H1 (cell line): Measurements from ENCODE around the gene PHEX. TPM values are rescaled to one million over a fixed set of nuclear protein-coding genes. Genes with fewer than 3 reads are reported as not detected.

Source experiments
- ASH2L ChIP-seq: fragments of 200-600, 300-600 bp; sonication (generic); IDR thresholded peaks from one replicate; pipeline ENCODE4 v1.7.1; 2017; ENCODE audit warnings: low read length
- CHD2 ChIP-seq: IDR thresholded peaks from 2 replicates; pipeline ENCODE4 v1.6.1; 2012; ENCODE audit warnings: low read length, improper control_type of control experiment
- CREB1 ChIP-seq: IDR thresholded peaks from 2 replicates; pipeline ENCODE4 v1.6.1; 2012; ENCODE audit warnings: inconsistent platforms
- GTF2F1 ChIP-seq: IDR thresholded peaks from 2 replicates; pipeline ENCODE4 v1.6.1; 2012; ENCODE audit warnings: low read depth, low read length, improper control_type of control experiment, borderline replicate concordance
- HDAC6 ChIP-seq: IDR thresholded peaks from one replicate; pipeline ENCODE4 v1.7.1; 2012; ENCODE audit warnings: low read depth, mild to moderate bottlenecking, inconsistent platforms, low read length, moderate library complexity
- JUN ChIP-seq: IDR thresholded peaks from 2 replicates; pipeline ENCODE4 v1.6.1; 2011; ENCODE audit warnings: low read depth, mild to moderate bottlenecking, improper control_type of control experiment, low read length
- TCF12 ChIP-seq: IDR thresholded peaks from 2 replicates; pipeline ENCODE4 v1.6.1; 2011; ENCODE audit warnings: low read depth, mild to moderate bottlenecking, low read length
- TEAD4 ChIP-seq: IDR thresholded peaks from 2 replicates; pipeline ENCODE4 v1.6.1; 2012; ENCODE audit warnings: low read depth, low read length, inconsistent platforms, mixed read lengths
- polyA plus RNA-seq, 7 experiments: library from polyadenylated mRNA; depleted of rRNA in 3 of 7; stranded (reverse) in 5 of 7; unstranded in 2 of 7; fragments of >200 nt in 5 of 7; fragments of 200-250 nt in 2 of 7; gene quantifications; 1 replicate in 5 of 7; 2 replicates in 1 of 7; 4 replicates in 1 of 7; pipeline versions ENCODE4 v1.2.1 to v1.2.3, GENCODE V29; 2011 to 2013; ENCODE audit warnings: missing spikeins in 2 of 7, mixed read lengths in 2 of 7
- total RNA-seq: library from RNA; stranded (reverse); fragmentation: NEBNext Ultra II Directional; extraction: Animal tissue kit (Norgen Biotek cat#: 25700); gene quantifications from 2 replicates; pipeline ENCODE4 v1.2.1, GENCODE V29; 2021
- TF ChIP-seq, protein P1 (sequence below): fragments of 300-600 bp; sonication (generic); IDR thresholded peaks from 2 replicates; pipeline ENCODE4 v1.7.1; 2012; ENCODE audit warnings: low read length, moderate library complexity, mild to moderate bottlenecking, inconsistent platforms; ENCODE audit not compliant: insufficient replicate concordance
- TF ChIP-seq, protein P2 (sequence below): IDR thresholded peaks from 2 replicates; pipeline ENCODE4 v1.6.1; 2012; ENCODE audit warnings: inconsistent platforms

Gene PHEX
- total and polyA plus RNA-seq, 2 of the 8 experiments (the other 6 are each of a cell fraction or from before 2014, with no cell fraction given) = 0.03 to 0.11 TPM

- TF ChIP-seq, protein P1, sequence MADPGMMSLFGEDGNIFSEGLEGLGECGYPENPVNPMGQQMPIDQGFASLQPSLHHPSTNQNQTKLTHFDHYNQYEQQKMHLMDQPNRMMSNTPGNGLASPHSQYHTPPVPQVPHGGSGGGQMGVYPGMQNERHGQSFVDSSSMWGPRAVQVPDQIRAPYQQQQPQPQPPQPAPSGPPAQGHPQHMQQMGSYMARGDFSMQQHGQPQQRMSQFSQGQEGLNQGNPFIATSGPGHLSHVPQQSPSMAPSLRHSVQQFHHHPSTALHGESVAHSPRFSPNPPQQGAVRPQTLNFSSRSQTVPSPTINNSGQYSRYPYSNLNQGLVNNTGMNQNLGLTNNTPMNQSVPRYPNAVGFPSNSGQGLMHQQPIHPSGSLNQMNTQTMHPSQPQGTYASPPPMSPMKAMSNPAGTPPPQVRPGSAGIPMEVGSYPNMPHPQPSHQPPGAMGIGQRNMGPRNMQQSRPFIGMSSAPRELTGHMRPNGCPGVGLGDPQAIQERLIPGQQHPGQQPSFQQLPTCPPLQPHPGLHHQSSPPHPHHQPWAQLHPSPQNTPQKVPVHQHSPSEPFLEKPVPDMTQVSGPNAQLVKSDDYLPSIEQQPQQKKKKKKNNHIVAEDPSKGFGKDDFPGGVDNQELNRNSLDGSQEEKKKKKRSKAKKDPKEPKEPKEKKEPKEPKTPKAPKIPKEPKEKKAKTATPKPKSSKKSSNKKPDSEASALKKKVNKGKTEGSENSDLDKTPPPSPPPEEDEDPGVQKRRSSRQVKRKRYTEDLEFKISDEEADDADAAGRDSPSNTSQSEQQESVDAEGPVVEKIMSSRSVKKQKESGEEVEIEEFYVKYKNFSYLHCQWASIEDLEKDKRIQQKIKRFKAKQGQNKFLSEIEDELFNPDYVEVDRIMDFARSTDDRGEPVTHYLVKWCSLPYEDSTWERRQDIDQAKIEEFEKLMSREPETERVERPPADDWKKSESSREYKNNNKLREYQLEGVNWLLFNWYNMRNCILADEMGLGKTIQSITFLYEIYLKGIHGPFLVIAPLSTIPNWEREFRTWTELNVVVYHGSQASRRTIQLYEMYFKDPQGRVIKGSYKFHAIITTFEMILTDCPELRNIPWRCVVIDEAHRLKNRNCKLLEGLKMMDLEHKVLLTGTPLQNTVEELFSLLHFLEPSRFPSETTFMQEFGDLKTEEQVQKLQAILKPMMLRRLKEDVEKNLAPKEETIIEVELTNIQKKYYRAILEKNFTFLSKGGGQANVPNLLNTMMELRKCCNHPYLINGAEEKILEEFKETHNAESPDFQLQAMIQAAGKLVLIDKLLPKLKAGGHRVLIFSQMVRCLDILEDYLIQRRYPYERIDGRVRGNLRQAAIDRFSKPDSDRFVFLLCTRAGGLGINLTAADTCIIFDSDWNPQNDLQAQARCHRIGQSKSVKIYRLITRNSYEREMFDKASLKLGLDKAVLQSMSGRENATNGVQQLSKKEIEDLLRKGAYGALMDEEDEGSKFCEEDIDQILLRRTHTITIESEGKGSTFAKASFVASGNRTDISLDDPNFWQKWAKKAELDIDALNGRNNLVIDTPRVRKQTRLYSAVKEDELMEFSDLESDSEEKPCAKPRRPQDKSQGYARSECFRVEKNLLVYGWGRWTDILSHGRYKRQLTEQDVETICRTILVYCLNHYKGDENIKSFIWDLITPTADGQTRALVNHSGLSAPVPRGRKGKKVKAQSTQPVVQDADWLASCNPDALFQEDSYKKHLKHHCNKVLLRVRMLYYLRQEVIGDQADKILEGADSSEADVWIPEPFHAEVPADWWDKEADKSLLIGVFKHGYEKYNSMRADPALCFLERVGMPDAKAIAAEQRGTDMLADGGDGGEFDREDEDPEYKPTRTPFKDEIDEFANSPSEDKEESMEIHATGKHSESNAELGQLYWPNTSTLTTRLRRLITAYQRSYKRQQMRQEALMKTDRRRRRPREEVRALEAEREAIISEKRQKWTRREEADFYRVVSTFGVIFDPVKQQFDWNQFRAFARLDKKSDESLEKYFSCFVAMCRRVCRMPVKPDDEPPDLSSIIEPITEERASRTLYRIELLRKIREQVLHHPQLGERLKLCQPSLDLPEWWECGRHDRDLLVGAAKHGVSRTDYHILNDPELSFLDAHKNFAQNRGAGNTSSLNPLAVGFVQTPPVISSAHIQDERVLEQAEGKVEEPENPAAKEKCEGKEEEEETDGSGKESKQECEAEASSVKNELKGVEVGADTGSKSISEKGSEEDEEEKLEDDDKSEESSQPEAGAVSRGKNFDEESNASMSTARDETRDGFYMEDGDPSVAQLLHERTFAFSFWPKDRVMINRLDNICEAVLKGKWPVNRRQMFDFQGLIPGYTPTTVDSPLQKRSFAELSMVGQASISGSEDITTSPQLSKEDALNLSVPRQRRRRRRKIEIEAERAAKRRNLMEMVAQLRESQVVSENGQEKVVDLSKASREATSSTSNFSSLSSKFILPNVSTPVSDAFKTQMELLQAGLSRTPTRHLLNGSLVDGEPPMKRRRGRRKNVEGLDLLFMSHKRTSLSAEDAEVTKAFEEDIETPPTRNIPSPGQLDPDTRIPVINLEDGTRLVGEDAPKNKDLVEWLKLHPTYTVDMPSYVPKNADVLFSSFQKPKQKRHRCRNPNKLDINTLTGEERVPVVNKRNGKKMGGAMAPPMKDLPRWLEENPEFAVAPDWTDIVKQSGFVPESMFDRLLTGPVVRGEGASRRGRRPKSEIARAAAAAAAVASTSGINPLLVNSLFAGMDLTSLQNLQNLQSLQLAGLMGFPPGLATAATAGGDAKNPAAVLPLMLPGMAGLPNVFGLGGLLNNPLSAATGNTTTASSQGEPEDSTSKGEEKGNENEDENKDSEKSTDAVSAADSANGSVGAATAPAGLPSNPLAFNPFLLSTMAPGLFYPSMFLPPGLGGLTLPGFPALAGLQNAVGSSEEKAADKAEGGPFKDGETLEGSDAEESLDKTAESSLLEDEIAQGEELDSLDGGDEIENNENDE = no peak
- TF ChIP-seq GTF2F1 (no peak), JUN (no peak), TEAD4 (no peak), TCF12 (no peak), ASH2L (no peak), HDAC6 (no peak), CHD2 (no peak), CREB1 (no peak)
- TF ChIP-seq, protein P2, sequence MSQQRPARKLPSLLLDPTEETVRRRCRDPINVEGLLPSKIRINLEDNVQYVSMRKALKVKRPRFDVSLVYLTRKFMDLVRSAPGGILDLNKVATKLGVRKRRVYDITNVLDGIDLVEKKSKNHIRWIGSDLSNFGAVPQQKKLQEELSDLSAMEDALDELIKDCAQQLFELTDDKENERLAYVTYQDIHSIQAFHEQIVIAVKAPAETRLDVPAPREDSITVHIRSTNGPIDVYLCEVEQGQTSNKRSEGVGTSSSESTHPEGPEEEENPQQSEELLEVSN = no peak
Measured at GRCh38 chrX:22164770-22165388, 132.8 kb downstream of the PHEX start (continued).
